Keratinocyte (primary cell): ENCODE results near the gene SLC9A7. TPM values are rescaled to one million over a fixed set of nuclear protein-coding genes. Genes with fewer than 3 reads are reported as not detected.

Source experiments
- DNase-seq: peaks from one replicate; pipeline ENCODE4 v3.0.0-alpha.2; 2011; ENCODE audit warnings: low read depth, missing footprints, low spot score
- FAIRE-seq: peaks from 2 replicates; lab custom pipeline; 2011; peaks lifted over from hg19 to GRCh38; lab: Jason Lieb, UNC
- H2AFZ ChIP-seq: 2 replicates; pipeline ENCODE4 v1.6.0; 2012; ENCODE audit warnings: low read length, control low read depth, inconsistent platforms; ENCODE audit not compliant: control insufficient read depth
- H3K27ac ChIP-seq: 2 replicates; pipeline ENCODE4 v1.5.1; 2011; ENCODE audit warnings: low read length; ENCODE audit not compliant: control insufficient read depth, insufficient read depth
- H3K27me3 ChIP-seq: 3 replicates; pipeline ENCODE4 v1.6.0; 2011; ENCODE audit warnings: low read length; ENCODE audit not compliant: control insufficient read depth, insufficient read depth; ENCODE audit errors: extremely low read depth
- H3K36me3 ChIP-seq, 2 experiments: 2 replicates in 1 of 2; 3 replicates in 1 of 2; pipeline ENCODE4 v1.5.1; 2011; ENCODE audit warnings: low read length in 2 of 2, mild to moderate bottlenecking in 1 of 2; ENCODE audit not compliant: control insufficient read depth in 2 of 2, insufficient read depth in 2 of 2; ENCODE audit errors: extremely low read depth in 1 of 2
- H3K4me1 ChIP-seq: 3 replicates; pipeline ENCODE4 v1.5.1; 2011; ENCODE audit warnings: low read length; ENCODE audit not compliant: control insufficient read depth, insufficient read depth; ENCODE audit errors: extremely low read depth
- H3K4me2 ChIP-seq: 3 replicates; pipeline ENCODE4 v1.6.0; 2011; ENCODE audit warnings: low read depth, low read length; ENCODE audit not compliant: control insufficient read depth, insufficient read depth; ENCODE audit errors: extremely low read depth
- H3K4me3 ChIP-seq, 3 experiments: fragments of 200-600 bp in 1 of 3; sonication (generic) in 1 of 3; 2 replicates in 2 of 3; 3 replicates in 1 of 3; pipeline ENCODE4 v1.5.1; 2011 to 2016; ENCODE audit warnings: low read length in 3 of 3, mild to moderate bottlenecking in 3 of 3, control low read depth in 2 of 3, inconsistent platforms in 1 of 3, low read depth in 1 of 3, mixed read lengths in 1 of 3, mixed run types in 1 of 3, moderate library complexity in 1 of 3; ENCODE audit not compliant: control insufficient read depth in 2 of 3, insufficient read depth in 2 of 3; ENCODE audit errors: extremely low read depth in 1 of 3
- H3K79me2 ChIP-seq: 2 replicates; pipeline ENCODE4 v1.6.0; 2012; ENCODE audit warnings: low read length; ENCODE audit not compliant: control insufficient read depth, insufficient read depth
- H3K9ac ChIP-seq: 3 replicates; pipeline ENCODE4 v1.6.0; 2011; ENCODE audit warnings: low read length; ENCODE audit not compliant: control insufficient read depth, insufficient read depth; ENCODE audit errors: extremely low read depth
- H3K9me1 ChIP-seq: 3 replicates; pipeline ENCODE4 v1.6.0; 2011; ENCODE audit warnings: low read length; ENCODE audit not compliant: control insufficient read depth, insufficient read depth; ENCODE audit errors: extremely low read depth
- H3K9me3 ChIP-seq: 2 replicates; pipeline ENCODE4 v1.5.1; 2012; ENCODE audit warnings: low read depth, low read length; ENCODE audit not compliant: control insufficient read depth
- H4K20me1 ChIP-seq: 3 replicates; pipeline ENCODE4 v1.6.0; 2011; ENCODE audit warnings: low read length; ENCODE audit not compliant: control insufficient read depth, insufficient read depth; ENCODE audit errors: extremely low read depth
- CTCF ChIP-seq, 3 experiments: IDR thresholded peaks in 1 of 3; conservative IDR thresholded peaks in 1 of 3; optimal IDR thresholded peaks in 1 of 3; 2 replicates in 2 of 3; 3 replicates in 1 of 3; pipeline versions ENCODE3 to v1.5.1; 2011; ENCODE audit warnings: low read length in 3 of 3, mild to moderate bottlenecking in 3 of 3, moderate library complexity in 2 of 3, control low read depth in 1 of 3, inconsistent platforms in 1 of 3; ENCODE audit not compliant: insufficient read depth in 2 of 3; ENCODE audit errors: extremely low read depth in 1 of 3
- EZH2 ChIP-seq: IDR thresholded peaks from one replicate; pipeline ENCODE4 v1.6.1; 2012; ENCODE audit warnings: inconsistent platforms, mild to moderate bottlenecking, low read length, moderate library complexity
- dilution Hi-C: fragments of 300-500 bp; cut with MboI; formaldehyde crosslinking; loops from one replicate; pipeline ENCODE4 v1.7.0; 2020; ENCODE audit warnings: low sequenced_read_pairs; ENCODE audit not compliant: extremely low pct_ligation_motif_present
- polyA plus RNA-seq, 5 experiments: library from polyadenylated mRNA; depleted of rRNA in 3 of 5; stranded (reverse) in 3 of 5; stranded (forward) in 1 of 5; unstranded in 1 of 5; fragments of >200 nt; gene quantifications; 1 replicate in 1 of 5; 2 replicates in 3 of 5; 3 replicates in 1 of 5; pipeline versions ENCODE4 v1.2.1 to v1.2.3, GENCODE V29; 2011 to 2012; ENCODE audit warnings: missing spikeins in 2 of 5, low read depth in 1 of 5, low replicate concordance in 1 of 5

SLC9A7 gene
- polyA plus RNA-seq, 1 donor (not counting 4 experiments of a cell fraction or from before 2014, with no cell fraction given), result 8.1 TPM

- Histone ChIP-seq H3K9me1 (no peaks in the 10 kb centered on the region), H2AFZ (no peak overlapping the region), H3K4me2 (no peak overlapping the region), H3K9me3 (no peaks in the 10 kb centered on the region), H3K36me3 (no peaks in the 10 kb centered on the region), H3K27me3 (no peaks in the 10 kb centered on the region), H3K4me3 (no peak overlapping the region), H4K20me1 (no peaks in the 10 kb centered on the region), H3K79me2 (no peaks in the 10 kb centered on the region), H3K4me1 (peaks cover 3% of the 10 kb centered on the region), H3K27ac (no peak overlapping the region), H3K9ac (no peak overlapping the region)
- no peak for DNase-seq
- no peak for FAIRE-seq
- dilution Hi-C loops, result no loop called here
- peak in 1 of 3 experiments; percentile 1 for TF ChIP-seq CTCF (optimal IDR thresholded peaks at IDR 0.05 in 1 of 3, IDR thresholded peaks at IDR 0.05 in 1 of 3, conservative IDR thresholded peaks at IDR 0.05 in 1 of 3; ENCODE audit: extremely low read depth in 1 of 3, insufficient read depth in 2 of 3, low read length in 3 of 3)
- TF ChIP-seq EZH2, result no peak
Observed at GRCh38 chrX:46645614-46646013, 113.3 kb downstream of the SLC9A7 start.

GRCh38 chrX:46643636-46644035 is 115.3 kb downstream of the SLC9A7 start:
- no peak for FAIRE-seq
- no peaks in the 10 kb centered on the region for H3K36me3 ChIP-seq

More at GRCh38 chrX:46643636-46644035, 115.3 kb downstream of the SLC9A7 start:
- DNase-seq, result no peak
- Histone ChIP-seq H3K27ac (no peak overlapping the region), H3K9ac (no peak overlapping the region), H3K9me1 (no peaks in the 10 kb centered on the region), H3K4me1 (no peaks in the 10 kb centered on the region), H2AFZ (no peak overlapping the region), H3K79me2 (no peaks in the 10 kb centered on the region), H3K4me3 (no peak overlapping the region), H3K4me2 (no peak overlapping the region), H3K27me3 (no peaks in the 10 kb centered on the region), H3K9me3 (no peaks in the 10 kb centered on the region), H4K20me1 (no peaks in the 10 kb centered on the region)
- dilution Hi-C loops, result no loop called here
- TF ChIP-seq EZH2, result no peak
- no peak for TF ChIP-seq CTCF (optimal IDR thresholded peaks at IDR 0.05 in 1 of 3, IDR thresholded peaks at IDR 0.05 in 1 of 3, conservative IDR thresholded peaks at IDR 0.05 in 1 of 3; ENCODE audit: extremely low read depth in 1 of 3, insufficient read depth in 2 of 3, low read length in 3 of 3)
